HG03439 (cell line): ENCODE results near the gene CHCHD3.
"Not testable (repeated sequence)": the region's sequence is repeated elsewhere in the genome, so short reads cannot be mapped to it uniquely, and the experiment has no call there.

Experiments used
- ATAC-seq: cut with Tn5 transposase; IDR thresholded peaks from one replicate; pipeline ENCODE4 v1.9.1; 2021; ENCODE audit warnings: mild to moderate bottlenecking, moderate library complexity; ENCODE audit not compliant: unreplicated experiment

The CHCHD3 gene

DNA sequence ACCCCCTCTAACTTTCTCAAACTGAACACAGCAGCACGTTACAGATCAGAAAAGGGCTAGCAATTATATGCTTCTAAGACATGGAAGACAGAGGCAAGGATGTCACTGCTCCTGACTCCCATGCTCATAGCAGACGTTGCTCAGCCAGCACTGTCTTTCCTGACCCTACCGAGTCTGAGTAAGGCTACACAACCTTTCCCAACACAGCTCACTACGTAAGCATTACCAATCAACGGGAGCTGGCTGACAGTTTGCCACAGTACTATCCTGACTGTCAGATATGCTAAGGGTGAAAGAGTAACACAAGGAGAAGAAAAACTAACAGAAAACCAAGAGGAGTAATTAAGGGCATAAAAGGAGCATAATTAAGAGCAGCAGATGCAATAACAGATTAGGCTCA, 171.2 kb downstream of the CHCHD3 start:
- no peak for ATAC-seq

DNA sequence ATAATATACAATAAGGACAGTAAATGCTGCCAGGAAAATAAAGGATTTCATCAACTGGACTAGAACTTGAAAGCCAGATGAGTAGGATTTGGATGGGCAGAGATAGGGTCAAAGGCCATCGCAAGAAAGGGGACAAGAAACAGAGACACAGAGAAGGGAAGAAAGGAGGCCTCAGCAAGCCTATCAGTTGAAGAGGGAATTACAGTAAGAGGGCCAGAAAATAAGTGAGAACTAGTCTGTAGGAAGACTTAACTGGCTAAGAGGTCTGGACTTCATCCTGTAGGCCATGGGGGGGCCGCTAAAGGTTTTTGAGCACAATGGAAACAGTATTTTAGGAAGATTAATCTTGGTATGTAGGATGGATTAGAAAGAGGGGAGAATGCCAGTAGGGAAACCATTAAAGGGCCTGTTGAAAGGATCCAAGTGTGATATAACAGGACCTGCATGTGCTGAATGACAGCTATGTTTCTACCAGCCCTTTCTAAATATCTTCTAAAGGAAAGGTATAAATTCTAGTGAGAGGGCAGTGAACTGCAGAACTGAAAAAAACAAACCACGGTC, 174.4 kb downstream of the CHCHD3 start:
- no peak for ATAC-seq

DNA sequence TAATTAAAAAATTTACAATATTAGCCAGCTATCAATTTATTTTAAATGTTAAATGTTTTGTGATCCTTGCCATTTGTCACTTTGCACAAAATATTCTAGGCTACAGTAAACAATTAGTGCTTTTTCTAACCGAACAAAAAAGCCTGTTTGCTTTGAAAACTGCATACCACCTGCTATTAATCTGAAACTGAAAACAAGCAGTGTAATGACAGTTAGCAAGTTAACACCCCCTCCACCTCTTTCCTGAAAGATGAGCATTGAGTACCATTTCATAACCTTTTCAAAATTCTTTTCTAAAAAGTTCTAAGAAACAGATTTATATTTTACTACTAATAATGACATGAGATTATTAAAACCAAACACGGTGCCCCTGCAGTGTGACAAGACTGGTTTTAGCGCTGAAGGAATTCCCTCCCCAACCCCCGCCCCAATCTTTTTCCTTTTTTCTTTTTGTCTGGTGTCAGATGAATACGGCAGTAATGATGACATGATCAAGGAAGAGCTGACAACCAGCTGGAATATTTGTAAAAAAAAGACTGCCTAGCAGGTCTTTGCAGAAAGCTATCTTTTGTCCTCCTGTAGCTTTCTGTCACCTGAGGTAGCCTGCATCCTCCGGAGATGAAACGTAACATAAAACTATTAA, 175.6 kb downstream of the CHCHD3 start:
- no peak for ATAC-seq

DNA sequence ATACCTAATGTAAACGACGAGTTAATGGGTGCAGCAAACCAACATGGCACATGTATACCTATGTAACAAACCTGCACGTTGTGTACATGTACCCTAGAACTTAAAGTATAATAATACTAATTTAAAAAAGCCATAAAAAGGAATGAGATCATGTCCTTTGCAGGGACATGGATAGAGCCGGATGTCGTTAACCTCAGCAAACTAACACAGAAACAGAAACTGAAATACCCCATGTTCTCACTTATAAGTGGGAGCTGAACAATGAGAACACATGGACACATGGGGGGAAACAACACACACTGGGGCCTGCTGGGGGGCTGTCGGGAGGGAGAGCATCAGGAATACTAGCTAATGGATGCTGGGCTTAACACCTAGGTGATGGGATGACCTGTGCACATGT, 176.8 kb downstream of the CHCHD3 start:
- not testable (repeated sequence) for ATAC-seq

DNA sequence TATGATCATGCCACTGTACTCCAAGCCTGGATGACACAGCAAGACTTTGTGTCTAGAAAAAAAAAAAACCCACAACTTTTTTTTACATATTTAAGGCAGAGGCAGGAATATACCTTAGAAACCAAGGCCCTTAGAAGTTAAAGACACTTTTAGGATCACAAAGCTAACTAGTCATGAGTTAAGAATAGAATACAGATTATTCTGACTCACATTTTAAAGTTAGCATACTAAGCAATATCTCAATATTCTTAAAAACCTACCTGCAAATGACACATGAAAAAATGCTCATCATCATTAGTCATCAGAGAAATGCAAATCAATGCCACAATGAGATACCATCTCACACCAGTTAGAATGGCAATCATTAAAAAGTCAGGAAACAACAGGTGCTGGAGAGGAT, 177.7 kb downstream of the CHCHD3 start:
- no peak for ATAC-seq

- ATAC-seq: not testable (repeated sequence)
Observed at GRCh38 chr7:132902294-132902693, 179.6 kb downstream of the CHCHD3 start.

- no peak for ATAC-seq
Observed at GRCh38 chr7:132901241-132901640, 180.6 kb downstream of the CHCHD3 start.

DNA sequence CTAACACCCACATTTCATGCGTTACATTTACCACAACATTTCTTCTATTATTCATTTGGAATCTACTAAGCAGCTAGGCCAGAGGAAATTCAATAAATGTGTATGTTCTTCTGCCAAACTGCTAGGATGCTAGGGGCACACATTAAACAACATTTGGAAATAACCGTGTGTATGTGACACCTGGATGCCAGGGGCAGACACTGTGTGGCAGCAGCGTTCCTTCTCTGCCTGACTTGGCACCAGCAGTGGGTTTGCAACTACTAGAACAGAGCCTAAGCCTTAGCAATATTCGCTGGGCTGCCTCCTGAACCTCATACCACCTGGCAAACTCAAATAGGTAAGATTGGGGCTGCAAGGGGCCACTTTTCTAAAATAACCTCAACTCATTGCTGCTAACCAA, 182.1 kb downstream of the CHCHD3 start:
- ATAC-seq: no peak

DNA sequence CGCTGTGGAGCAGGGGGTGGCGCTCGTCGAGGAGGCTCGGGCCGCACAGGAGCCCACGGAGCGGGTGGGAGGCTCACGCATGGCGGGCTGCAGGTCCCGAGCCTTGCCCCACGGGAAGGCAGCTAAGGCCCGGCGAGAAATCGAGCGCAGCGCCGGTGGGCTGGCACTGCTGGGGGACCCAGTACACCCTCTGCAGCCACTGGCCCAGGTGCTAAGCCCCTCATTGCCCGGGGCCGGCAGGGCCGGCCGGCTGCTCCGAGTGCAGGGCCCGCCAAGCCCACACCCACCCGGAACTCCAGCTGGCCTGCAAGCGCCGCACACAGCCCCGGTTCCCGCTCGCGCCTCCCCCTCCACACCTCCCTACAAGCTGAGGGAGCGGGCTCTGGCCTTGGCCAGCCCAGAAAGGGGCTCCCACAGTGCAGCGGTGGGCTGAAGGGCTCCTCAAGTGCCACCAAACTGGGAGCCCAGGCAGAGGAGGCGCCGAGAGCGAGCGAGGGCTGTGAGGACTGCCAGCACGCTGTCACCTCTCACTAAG, 183.2 kb downstream of the CHCHD3 start:
- ATAC-seq: not testable (repeated sequence)

GRCh38 chr7:132897093-132897687, 184.7 kb downstream of the CHCHD3 start:
- ATAC-seq: no peak

DNA sequence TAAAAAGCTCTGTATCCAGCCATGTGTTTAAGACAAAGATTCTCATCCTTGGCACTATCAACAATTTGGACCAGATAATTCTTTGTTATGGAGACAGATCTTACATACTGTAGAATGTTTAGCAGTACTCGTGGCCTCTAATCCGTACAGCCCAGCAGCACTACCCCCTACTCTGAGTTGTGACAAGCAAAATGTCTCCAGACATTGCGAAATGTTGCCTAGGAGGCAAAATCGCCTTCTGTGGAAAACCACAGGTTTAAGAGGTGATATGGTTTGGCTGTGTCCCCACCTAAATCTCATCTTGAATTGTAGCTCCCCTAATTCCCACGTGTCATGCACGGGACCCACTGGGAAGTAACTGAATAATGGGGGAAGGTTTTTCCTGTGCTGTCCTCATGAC, 186.7 kb downstream of the CHCHD3 start:
- no peak for ATAC-seq

DNA sequence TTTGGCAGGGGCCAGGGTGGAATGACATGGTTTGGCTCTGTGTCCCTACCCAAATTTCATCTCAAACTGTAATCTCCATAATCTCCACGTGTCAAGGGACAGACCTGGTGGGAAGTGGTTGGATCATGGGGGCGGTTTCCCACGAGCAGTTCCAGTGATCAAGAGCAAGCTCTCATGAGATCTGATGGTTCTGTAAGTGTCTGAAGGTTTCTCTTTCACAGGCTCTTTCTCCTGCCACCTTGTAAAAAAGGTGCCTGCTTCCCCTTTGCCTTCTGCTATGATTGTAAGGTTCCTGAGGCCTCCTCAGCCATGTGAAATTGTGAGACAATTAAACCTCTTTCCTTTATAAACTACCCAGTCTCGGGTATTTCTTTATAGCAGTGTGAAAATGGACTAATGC, 188.3 kb downstream of the CHCHD3 start:
- no peak for ATAC-seq

GRCh38 chr7:132892744-132893143, 189.1 kb downstream of the CHCHD3 start:
- not testable (repeated sequence) for ATAC-seq

DNA sequence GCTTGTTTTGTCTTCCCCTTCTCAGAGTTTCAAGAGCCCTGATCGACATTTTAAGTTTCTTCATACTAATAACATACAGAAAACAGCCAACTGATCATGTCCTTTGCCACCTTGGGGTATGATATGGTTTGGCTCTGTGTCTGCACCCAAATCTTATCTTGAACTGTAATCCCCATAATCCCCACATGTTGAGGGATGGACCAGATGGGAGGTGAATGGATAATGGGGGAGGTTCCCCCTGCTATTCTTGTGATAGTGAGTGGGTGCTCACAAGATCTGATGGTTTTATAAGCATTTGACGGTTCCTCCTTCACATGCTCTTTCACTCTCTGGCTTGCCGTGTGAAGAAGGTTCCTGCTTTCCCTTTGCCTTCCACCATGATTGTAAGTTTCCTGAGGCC, 190.3 kb downstream of the CHCHD3 start:
- no peak for ATAC-seq

GRCh38 chr7:132882714-132883428, 199.0 kb downstream of the CHCHD3 start:
- ATAC-seq: no peak

DNA sequence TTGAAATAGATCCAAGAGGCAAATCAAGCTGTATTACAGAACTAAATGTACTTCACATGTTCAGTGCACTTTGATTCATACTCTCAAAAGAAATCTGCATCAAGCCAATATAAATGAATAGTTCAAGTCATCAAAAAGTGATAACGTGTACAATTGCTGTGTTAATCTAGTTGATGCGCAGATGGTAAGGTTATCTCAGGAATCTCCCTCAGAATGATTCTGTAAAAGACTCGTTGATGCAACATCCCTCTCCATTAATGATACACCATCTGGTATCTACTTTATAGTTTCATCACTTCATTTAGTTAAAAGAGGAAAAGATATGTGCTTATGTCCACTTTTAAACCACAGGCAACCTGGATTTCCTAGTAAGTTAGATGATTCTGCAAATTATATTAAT, 200.6 kb downstream of the CHCHD3 start:
- ATAC-seq: no peak

DNA sequence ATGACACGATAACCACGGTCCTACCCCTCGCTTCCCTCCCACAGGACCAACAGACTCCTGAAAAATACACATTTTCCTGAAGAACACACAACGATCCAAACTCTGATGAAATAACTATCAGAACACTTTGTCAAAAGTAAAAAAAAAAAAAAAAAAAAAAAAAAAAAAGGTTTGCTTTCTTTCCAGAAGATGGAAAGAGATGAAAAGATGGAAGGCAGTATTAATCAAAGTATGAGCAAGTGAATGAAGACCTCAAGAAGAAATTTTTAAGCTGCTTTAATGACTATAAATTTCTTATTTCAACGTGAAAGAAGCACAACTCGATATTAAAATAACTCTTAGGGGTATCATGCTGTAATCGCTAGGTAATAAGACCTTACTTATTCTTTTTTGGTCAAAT, 202.3 kb downstream of the CHCHD3 start:
- no peak for ATAC-seq

DNA sequence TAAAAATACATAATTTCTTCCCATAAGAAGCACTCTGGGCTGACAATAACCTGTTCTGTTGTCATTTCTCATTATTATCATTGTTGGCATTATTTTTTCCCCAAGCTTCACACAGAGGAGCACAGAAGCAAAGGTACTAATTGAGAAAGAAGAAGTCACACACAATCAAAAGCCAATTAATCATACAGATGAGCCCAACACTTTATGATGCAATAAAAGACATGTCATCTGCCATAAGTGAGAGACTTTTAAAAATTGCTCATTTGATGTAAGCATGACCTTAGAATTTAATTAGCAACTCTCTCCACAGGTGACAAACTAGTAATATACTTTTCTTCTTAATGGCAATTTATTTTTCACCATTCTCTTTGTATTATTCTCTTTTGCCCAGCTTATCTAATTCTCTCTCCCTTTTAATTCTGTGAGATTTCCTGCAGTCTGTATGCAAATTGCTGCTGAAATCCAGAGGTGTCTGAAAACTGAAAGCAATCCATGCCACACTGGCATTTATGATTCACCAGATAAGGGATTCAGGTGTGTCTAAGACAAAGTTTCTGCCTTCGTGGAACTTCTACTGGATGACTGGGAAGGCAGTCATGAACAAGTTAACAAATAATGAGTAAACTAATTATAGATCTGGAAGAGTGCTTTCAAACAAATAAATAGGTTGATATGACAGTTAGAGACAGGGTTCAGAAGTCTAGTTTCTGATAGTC, 203.5 kb downstream of the CHCHD3 start:
- no peak for ATAC-seq

- ATAC-seq: no peak
Observed at GRCh38 chr7:132877573-132877972, 204.3 kb downstream of the CHCHD3 start.

- no peak for ATAC-seq
Observed at GRCh38 chr7:132876576-132876975, 205.3 kb downstream of the CHCHD3 start.

DNA sequence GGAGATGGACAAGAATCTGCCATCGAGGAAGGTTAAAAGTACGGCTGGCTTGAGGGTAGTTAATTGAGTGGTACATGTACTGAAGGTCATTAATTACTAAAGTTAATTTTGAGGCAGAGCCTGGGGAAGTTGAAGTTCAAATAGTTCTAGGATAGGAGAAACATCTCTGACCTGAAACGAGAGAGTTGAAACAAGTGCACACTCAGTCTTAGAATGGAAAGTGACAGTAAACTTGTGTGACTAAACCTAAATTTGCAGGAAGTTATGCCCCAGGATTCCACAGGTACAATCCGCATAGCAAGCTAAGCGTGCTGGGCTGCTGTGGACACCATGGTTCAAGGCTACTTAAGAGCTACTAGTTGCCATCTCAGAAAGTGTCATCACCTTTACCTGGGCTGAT, 209.9 kb downstream of the CHCHD3 start:
- peak; percentile 57 for ATAC-seq
